HG03439 (cell line): ENCODE data around the gene CCN6.
"Not testable (repeated sequence)": the region's sequence is repeated elsewhere in the genome, so short reads cannot be mapped to it uniquely, and the experiment has no call there.

Source experiments
- ATAC-seq: cut with Tn5 transposase; IDR thresholded peaks from one replicate; pipeline ENCODE4 v1.9.1; 2021; ENCODE audit warnings: mild to moderate bottlenecking, moderate library complexity; ENCODE audit not compliant: unreplicated experiment

Gene CCN6

DNA sequence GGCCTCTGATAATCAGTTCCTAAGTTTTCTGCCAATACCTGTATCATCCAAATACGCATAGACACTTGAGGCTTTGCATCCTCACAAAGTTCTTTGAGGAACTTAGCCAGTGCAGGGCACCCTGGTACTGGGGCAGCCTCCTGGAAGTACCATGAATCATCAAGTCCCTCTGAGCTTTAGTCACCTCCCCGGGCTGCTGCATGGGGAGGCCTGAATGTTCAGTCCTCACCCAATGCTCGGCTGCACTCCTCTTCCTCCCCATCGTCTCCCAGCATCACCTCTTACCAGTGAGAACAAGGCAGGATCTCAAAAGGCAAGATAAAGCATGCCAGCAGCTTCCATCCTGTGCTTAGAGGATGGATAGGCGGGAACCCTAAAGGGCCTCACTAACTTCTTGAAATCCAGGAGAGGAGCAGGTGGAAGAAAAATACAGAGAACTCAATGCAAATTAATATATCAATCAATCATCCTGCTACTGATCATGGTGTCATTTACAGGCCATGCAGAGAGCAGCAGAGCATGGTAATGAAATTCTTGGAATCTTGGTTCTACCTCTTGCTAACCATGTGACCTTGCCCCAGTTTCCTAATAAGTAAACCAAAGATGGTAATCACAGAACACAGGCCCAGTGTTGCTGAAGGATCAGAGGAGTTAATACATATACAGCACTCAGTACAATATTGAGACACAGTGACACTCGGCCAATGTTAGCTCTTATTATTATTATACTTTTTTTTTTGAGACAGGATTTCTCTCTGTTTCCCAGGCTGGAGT lies 4.7 kb upstream of the CCN6 start:
- no peak for ATAC-seq

DNA sequence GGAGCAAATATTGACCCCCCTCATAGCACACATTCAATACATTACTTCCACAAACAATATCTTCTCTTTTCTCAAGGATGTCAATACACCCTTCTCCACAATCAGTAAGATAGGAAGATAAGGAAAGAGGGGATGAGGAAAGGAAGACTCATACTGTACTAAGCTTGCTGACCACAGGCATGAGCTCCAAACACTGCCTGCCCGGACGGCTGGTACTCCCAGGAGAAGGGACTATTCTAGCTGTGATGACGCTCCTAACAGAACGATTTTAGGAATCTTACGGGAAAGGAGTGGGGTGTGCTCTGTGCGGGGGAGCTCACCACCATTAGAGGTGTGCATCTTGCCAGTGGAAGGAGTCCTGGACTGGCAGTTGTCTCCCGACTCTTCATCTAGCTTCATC lies 3.9 kb upstream of the CCN6 start:
- no peak for ATAC-seq

DNA sequence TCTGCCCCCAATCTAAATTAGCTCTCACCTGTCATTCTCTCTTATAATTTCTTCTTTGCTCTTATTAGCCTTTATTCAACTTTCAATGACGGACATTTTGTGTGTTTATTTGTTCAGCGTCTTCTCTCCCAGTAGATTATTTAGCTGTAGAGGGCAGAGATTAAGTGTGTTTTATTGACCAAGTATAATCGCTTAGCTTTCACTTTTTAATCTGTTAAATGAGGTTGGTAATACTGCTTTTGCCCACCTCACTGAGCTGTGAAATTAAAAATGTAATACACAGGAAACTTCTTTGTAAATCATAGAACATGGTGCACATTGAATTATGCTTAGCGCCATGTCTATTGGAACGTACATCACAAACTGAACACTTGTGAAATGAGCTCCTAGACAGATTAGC lies 3.5 kb upstream of the CCN6 start:
- ATAC-seq, result no peak

DNA sequence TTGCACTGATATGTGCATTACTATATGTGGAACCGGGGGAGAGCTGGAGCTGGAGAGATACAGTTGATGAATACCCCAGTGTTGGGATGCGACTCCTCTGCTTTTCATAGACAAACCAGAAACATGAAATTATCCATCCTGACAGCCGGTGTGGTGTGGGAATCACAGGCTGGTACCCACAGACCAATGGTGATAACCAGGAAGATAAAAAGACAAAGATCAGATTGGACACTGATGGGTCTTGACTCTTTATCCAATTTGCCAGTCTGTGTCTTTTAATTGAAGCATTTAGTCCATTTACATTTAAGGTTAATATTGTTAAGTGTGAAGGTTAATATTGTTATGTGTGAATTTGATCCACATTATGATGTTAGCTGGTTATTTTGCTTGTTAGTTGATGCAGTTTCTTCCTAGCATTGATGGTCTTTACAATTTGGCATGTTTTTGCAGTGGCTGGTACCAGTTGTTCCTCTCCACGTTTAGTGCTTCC lies 2.6 kb upstream of the CCN6 start:
- ATAC-seq, result not testable (repeated sequence)

DNA sequence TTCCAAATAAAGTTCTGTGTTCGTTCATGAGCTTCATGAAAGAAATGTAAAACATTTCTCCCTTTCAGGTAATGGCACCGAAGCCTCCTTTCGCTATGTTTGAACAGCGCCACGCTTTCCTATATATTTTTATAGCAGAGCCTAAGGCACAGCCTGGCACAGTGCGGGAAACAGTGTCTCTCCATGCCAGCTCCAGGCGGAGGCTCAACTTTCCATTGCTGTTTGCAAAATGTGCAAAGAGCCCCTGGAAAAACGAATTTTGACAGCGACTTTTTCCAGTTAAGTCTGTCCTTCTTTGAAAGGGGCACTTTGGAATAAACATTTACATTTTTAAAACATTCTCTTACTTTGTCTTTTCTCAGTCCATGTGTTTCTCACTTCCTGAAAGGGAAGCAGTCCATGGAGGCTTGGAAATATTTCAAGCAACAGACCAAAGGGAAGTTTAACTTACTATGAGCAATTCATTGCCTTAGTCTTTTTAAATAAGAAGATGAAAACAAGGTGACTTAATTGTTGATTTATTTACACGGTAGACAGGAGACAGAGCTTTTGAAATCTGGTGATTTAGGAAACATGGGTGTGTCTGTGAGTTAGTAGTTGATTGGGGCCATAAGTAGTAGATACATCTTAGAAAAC lies 769 bp downstream of the CCN6 start:
- no peak for ATAC-seq

DNA sequence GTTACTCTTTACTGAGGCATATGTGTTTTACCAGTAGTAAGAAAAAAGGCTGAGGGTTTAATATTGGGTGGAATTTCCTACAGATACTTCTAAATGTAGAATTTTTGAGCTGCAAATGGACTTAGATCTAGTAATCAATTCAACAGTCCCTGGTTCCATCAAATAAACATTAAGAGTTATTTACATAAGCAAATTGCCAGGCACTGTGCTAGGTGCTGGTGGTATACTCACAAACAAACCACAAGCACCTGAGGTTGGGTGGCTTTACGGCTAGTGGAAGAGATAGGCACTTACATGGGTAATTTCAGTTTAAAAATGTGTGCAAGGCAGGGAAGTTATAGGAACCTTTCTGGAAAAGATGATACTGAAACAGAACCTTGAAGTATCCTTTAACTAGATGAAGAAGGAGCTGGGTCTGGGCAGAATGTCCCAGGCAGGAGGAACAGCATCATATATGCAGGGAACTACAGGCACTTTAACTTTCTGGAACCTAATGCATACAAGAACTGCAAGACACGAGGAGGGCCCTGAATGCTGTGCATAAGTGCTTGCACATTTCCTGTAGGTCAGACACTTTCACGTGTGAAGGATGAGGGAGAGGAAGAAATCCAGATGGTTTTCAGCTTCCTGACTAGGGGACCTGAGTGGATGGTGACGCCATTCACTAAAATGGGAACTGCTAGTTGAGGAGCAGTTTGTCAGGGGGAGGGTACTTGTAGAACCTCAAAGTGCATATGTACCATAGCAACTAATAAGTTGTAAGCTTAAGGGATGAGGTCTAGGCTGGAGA lies 4.5 kb downstream of the CCN6 start:
- no peak for ATAC-seq

DNA sequence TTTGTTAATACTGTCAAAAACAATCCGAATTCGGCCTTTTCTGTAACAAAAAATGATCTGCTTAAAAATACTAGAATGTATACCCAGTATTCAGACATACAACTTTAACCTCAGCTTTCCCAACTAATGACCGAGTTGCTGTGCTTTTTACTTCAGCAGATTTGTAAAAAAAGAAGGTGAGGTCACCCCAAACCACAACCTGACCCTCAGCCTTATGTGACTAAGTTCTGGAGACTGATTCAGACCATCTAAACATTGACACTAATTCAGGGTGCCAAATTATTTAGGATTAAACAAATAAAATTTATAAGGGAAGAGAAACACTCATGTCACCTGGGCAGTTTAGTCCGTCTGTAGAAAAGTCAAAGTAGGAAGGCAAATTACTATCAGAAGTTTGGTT lies 7.7 kb downstream of the CCN6 start:
- no peak for ATAC-seq

DNA sequence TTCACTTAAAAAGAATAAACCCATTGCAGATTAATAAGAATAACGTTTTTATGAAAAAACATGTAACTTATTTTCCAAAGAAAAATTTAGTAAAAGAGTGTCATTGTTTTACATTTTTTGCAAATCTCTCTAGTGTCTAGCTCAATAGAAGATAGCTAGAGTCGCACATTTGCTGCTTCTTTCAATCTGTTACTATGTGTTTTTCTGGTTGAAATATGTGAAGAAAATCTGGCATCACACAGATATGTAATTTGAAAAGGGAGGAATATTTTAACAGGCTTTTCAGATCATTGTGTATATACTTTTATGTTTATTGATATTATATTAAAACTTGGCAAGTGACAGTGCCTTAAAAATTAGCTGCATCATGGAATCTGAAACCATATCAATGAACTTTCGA lies 9.1 kb downstream of the CCN6 start:
- no peak for ATAC-seq

DNA sequence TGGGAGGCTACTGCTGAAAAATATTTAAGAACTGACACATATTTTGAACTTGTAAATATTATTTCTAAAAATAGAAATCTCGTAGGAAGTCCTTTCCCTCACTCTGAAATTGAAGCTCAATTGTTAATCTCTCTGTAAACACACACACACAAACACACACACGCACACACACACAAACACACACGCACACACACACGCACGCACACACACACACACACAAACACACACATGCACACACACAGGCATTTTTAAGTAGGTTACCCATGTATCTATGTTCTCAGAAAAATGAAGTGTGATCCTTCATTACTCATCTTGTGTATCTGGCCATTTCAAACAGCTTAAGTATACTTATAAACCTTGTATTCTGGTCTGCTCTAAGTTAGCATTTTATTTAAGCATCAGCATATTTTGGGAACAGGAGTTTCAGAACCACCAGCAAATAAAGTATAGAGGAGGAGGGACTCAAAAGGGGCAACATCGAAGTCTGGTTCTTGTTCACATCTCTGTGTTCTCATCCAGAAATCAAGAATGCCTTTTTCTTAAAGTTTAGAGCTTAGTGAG lies 11.6 kb downstream of the CCN6 start:
- ATAC-seq, result no peak

DNA sequence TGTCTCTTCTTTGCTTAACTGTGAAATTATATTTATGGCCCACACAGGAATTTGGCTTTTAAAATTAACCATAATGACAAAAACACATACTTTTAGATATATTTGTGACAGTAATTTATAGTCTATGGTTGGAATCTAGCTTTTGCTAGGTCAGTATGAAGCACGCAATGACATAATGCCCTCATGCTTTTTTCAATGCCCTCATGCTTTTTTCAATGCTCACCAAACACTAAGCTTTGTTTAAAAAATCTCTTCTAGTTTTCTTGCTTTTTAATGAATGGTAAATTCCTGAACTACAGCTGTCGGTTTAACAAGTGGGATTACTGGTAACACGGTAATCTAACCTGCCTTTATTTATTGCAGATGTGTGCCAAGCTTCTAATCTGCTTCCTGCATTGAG lies 12.7 kb downstream of the CCN6 start:
- ATAC-seq, result no peak

DNA sequence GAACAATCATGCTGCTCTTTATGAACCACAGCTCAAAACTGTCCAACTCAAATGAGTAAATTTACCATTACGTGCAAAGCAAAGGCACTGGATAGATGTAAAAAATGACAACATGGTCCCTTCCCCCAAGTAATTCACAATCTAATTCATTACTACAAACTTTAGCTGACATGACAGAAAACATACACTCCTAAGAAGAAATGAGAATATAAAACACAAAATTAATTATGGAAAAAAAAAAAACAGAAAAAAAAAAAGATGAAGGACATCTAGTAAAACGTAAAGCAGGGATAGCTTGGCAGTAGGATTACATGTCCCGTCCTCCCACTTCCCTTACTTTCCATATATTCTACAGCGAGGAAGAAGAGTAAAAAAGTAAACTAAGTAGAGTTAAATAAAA lies 27.7 kb downstream of the CCN6 start:
- no peak for ATAC-seq

DNA sequence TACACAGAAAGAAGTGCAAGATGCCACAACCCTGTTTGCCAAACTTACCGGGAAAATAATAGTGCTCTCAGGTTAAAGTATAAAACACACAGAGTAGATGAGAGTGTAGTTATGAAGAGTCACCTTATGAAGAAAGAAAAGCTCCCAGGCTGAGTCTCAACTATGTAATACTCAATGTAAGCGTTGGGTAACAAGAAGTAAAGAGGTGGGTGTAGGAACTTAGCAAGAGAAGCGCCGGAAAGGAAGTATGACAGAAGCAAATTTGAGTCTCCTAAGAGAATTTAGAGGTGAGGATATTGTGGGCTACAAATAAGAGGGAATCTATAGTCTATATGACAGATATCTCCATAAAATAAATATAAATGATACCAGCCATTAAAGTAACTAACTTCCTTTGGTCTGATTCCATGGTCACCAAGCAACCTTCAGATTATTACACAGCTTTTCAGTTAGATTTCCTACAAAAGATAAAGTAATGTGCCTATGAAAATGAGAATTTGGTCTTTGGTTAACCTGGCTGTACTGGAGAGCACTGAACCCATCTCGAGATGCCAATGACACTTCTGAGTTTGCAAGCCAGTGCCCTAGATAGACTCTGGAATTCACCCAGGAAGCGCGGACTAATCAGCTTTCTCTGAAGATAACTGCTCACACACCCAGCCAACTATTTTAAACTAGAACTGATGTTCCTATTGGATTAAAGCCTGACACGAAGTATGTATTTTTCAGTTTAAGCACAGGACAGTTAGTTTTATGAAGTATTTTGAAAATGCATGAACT lies 31.6 kb downstream of the CCN6 start:
- ATAC-seq, result no peak

DNA sequence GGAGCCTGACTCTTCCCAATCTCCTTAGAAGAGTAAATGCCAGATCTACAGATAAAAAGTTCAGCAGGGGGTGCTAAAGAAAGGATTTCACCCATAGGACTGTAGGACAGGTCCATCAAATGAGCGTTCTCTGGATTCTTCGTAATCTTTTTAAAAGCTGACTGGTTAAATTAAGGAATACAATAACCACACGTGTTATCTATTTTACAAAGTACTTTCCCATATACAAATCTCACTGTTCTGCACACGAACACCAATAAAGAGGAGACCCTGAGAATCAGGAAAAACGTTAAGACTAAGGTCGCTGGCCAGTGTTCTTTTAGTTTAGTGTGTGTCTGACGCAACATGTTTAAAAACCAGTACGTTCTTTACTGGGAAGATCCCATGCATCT lies 32.8 kb downstream of the CCN6 start:
- peak; percentile 27 for ATAC-seq

DNA sequence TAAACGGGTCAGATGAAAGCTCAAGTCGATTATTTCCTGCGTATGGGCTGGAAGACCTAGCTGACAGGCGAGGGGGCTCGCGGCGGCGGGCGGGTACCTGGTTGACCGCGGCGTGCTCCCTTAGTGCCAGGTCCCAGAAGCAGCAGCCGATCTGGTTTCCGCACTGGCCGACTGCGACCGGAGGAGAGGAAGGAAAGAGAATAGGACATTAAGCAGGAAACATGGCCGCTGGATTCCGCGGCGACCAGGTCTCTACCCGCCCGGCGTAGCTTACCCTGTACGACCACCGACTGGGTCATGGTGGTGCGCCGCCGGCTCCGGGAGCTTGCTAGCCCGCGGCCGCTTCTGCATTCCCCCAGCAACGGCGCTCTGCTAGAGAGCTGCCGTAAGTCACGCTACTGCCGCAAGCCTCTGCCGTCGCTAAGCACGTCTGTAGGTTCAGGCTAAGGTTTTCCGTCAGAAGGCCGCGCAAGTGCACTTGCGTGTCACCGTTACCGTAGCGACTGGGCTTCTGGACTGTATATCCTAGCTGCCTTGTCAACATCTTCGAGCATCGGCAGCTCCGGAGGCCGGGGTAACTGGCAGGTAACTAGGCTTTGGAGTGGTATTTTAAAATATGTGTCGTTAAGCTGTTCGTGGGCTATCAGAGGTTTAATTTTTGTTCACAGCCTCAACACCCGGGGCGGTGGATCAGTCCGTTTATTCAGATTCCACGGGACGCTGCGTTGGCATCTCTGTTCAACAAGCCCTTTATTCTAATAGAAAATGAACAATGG lies 33.4 kb downstream of the CCN6 start, which contains the start of the genes FAM229B and TUBE1:
TSS of gene FAM229B (plus strand) at position 456 of the 776 bp plus-strand sequence. CDS start 11,693 bp downstream, outside the sequence.
TSS of gene TUBE1 (minus strand) at position 347 of the 776 bp plus-strand sequence. CDS start at position 299, 48 bp downstream.
- ATAC-seq, result peak; percentile 98

DNA sequence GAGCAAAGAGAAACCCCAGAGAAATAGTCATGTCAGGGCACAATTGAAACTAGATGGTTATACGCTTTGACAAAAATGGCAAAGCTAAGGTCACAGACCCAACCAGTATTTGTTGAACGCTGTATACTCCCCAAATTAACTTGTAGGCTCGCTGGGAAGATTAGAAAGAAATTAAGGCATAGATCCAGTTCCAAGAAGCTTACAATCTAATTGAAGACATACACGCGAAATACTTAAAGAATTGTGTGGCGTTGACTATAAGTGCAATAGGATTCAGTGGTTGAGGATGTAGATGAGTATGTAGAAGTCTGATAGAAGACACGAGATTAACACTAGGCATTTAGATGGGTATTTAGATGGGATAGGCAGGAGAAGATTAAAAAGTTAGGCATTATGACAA lies 34.0 kb downstream of the CCN6 start:
- ATAC-seq, result no peak

DNA sequence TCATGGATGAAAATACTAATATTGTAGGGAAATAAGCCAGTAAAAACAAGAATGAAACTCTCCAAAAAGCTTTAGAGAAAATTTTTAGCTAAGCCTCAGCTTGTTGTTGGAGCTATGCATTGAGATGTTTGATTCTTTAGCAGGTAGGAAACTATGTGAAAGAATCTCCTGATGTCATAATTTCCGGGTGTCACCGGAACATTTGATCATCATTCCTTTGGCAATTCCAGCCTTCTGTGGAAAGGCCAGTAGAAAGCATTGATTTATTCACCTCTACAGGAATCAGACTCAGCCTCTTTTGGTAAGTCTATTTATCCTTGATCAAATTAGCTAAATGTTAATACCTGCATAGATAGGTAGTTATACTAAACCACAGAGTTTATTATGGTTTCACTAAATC lies 43.0 kb downstream of the CCN6 start:
- no peak for ATAC-seq

DNA sequence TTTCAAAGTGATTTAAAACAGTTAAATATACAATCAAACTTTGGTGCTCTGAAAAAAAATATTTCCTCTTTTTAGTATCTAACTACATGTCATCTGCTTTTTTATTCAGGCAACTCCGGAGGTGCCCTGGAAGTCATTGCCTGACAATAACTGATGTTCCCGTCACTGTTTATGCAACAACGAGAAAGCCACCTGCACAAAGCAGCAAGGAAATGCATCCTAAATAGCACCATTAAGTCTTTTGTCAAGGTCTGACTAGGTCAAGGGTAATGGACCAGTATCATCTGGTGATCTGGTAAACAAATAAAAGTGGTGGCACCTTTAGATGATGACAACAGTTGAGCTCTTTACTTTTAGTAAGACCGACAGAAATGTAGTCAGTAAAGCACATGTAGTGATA lies 46.7 kb downstream of the CCN6 start:
- no peak for ATAC-seq

DNA sequence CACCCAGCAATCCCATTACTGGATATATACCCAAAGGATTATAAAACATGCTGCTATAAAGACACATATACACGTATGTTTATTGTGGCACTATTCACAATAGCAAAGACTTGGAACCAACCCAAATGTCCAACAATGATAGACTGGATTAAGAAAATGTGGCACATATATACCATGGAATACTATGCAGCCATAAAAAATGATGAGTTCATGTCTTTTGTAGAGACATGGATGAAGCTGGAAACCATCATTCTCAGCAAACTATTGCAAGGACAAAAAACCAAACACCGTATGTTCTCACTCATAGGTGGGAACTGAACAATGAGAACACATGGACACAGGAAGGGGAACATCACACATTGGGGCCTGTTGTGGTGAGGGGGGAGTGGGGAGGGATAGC lies 52.1 kb downstream of the CCN6 start:
- ATAC-seq, result not testable (repeated sequence)

DNA sequence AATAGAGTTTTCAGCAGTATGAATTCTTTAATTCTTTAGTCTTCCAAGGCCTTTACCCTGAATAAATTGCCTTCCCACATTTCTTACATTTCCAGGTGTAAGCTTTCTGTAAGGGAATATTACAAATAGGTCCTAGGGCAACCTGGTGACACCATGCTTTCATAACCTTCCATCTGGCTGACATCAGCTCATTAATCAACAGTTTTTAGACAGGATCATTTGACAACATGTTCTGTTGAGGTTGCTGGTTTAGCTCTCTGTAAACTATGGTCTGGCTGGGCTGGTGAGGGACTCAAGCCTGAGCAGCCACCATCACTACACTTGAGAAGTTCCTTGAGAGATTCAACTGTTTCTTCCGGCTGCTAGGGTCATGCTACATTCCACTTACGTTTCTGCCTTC lies 52.7 kb downstream of the CCN6 start:
- ATAC-seq, result no peak

DNA sequence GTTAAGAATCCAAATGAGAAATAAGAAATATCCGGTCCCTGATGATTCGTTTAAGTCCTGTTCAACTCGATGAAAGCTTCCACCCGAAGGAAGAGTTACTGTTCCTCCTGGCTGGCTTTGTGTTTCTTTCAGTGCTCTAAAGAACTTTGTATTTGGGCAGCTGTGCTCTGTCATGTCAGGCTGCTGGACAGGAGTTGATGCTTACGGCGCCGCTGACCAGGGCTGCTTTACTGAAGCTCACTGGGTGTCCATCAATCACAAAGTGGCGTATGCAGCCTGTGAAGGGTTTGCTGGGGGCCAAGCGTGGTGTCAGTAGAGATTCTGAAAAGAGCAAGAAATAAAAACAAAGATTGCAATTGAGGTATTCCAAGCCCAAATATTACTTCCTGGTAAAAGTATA lies 55.4 kb downstream of the CCN6 start:
- no peak for ATAC-seq
